HAP-1 (cell line): Measurements from ENCODE around the gene JAZF1.

Experiments used
- DNase-seq, 2 experiments: peaks; one replicate each; pipeline ENCODE4 v3.0.0-alpha.2; 2016 to 2020; ENCODE audit warnings: low spot score in 2 of 2
- H3K27me3 ChIP-seq: fragments of 250-450 bp; sonication (Bioruptor Pico); 2 replicates; pipeline ENCODE4 v1.5.1; 2020; ENCODE audit warnings: low read depth, mild to moderate bottlenecking, moderate library complexity
- H3K36me3 ChIP-seq: fragments of 250-450 bp; sonication (Bioruptor Pico); replicated peaks from 2 replicates; pipeline ENCODE4 v1.5.1; 2020; ENCODE audit warnings: mild to moderate bottlenecking
- H3K4me1 ChIP-seq: fragments of 250-450 bp; sonication (Bioruptor Pico); 2 replicates; pipeline ENCODE4 v1.5.1; 2020; ENCODE audit warnings: mild to moderate bottlenecking
- H3K4me3 ChIP-seq: fragments of 250-450 bp; sonication (Bioruptor Pico); 2 replicates; pipeline ENCODE4 v1.5.1; 2020; ENCODE audit warnings: mild to moderate bottlenecking, moderate library complexity
- H3K9me3 ChIP-seq: fragments of 250-450 bp; sonication (Bioruptor Pico); 2 replicates; pipeline ENCODE4 v1.5.1; 2020; ENCODE audit warnings: mild to moderate bottlenecking, moderate library complexity
- in situ Hi-C: fragments of 300-500 bp; cut with MboI; formaldehyde crosslinking; loops from 3 replicates; pipeline ENCODE4 v1.14.3; 2020; ENCODE audit warnings: low sequenced_read_pairs, inconsistent platforms, mixed read lengths

JAZF1 gene

DNA sequence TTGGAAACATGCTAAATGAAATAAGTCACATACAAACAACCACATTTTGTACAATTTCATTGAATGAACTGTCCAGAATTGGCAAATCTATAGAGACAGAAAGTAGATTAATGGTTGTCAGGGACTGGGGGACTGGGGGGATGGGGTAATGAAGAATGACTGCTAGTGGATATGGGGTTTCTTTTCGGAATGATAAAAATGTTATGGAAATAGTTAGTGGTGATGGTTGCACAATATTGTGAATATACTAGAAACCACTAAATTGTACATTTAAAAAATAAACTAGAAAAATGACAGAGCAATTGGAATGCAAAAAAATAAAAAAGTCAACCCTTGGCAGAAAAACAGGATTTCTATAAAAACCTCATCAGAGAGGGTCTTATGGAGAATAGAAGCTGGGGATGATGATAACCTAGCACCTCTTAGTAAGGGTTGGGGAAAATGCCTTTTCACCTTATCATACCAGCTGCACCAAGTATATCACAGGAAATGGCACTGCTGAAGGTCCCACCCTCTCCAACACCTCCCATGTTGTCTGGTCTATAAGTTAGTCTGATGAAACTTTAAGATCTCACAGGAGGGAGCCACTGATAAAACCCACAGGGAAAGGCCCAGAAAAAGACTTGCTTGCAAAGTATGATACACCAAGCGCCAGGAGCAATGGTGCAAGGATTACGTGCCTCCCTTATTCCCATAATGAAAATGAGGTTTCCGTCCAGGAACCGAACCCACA is 23.1 kb upstream of the JAZF1 start:
- no peak overlapping the region for H3K4me3 ChIP-seq
- no peaks in the 10 kb centered on the region for H3K4me1 ChIP-seq
- in situ Hi-C loops: no loop called here
- peaks cover 7% of the 10 kb centered on the region; the same call in 1 of the 2 replicates for H3K27me3 ChIP-seq
- H3K9me3 ChIP-seq: no peaks in the 10 kb centered on the region
- DNase-seq: no peak
- no peaks in the 10 kb centered on the region for H3K36me3 ChIP-seq

DNA sequence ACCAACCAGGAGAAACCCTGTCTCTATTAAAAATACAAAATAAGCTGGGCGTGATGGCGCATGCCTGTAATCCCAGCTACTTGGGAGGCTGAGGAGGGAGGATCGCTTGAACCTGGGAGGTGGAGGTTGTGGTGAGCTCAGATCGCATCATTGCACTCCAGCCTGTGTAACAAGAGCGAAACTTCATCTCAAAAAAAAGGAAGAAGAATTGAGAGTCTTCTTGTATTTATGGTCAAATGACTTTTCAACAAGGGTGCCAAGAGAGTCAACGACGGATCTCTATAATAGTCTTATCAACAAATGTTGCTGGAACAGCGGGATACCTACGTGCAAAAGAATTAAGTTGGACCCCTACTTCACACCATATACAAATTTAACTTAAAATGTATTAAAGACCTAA is 21.6 kb upstream of the JAZF1 start:
- Histone ChIP-seq H3K4me1 (no peaks in the 10 kb centered on the region), H3K9me3 (no peaks in the 10 kb centered on the region), H3K4me3 (no peak overlapping the region), H3K36me3 (no peaks in the 10 kb centered on the region), H3K27me3 (peaks cover 7% of the 10 kb centered on the region; the same call in 1 of the 2 replicates)
- in situ Hi-C loops: no loop called here
- no peak for DNase-seq

DNA sequence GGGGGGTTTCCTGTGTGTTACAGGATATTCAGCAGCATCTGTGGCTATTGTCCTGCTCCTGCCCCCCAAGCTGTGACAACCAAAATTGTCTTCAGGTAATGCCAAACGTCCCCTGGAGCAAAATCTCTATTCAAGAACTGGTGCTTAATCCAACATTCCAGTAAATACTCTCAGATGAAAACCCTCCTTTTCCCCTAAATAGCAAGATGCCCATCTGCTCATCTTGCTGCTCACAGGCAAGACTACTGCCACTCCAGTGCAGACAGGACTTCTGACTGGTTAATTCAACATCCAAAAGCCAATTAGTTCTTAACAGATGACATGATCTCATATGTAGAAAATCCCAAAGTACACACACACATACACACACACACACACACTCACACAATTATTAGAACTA is 20.5 kb upstream of the JAZF1 start:
- no peak overlapping the region for H3K4me3 ChIP-seq
- no peaks in the 10 kb centered on the region for H3K9me3 ChIP-seq
- in situ Hi-C loops: no loop called here
- H3K4me1 ChIP-seq: no peaks in the 10 kb centered on the region
- no peak for DNase-seq
- no peaks in the 10 kb centered on the region for H3K36me3 ChIP-seq
- peaks cover 7% of the 10 kb centered on the region; the same call in 1 of the 2 replicates for H3K27me3 ChIP-seq

DNA sequence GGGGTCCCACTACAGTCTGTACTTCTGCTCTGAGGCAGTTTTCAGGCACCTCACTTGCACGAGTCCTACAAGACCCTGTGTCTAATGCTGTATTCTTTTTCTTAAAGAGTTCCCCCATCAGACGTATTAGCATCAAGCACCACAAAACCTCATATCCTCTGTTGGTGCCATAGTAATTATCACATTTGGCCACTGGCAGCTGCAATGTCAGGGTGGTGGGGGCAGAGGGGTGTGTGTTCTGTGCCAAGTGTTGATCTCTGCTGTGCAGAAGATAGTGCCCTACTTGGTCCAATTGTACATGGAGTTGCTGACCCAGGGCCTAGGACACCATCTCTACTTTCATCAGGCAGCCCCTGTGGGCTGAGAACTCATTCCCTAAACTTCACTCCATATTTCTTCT is 20.0 kb upstream of the JAZF1 start:
- Histone ChIP-seq H3K9me3 (no peaks in the 10 kb centered on the region), H3K27me3 (peaks cover 7% of the 10 kb centered on the region; the same call in 1 of the 2 replicates), H3K4me1 (no peaks in the 10 kb centered on the region), H3K4me3 (no peak overlapping the region), H3K36me3 (no peaks in the 10 kb centered on the region)
- in situ Hi-C loops: no loop called here
- no peak for DNase-seq

DNA sequence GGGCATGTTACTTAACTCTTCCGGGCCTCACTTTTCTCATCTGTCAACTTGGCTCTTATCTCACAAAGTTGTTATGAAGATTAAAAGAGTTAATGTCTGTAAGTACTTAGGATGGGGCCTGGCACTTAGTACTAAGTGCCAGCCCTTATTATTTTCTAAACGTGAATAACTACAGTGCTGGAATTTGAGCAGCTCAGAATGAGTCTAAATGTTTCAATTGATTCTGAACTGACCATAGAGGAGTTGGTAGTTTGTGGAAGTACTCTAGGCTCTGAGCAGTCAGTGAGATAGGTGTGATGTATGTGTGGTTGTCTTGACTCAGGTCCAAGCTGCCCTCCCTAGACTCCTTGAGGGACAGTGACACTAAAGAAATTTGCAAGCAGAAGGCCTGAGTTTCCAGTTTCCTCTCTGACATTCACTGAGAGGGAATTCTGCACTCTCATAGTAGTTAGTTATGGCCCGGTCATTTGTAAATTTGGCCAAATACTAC is 18.5 kb upstream of the JAZF1 start:
- Histone ChIP-seq H3K36me3 (no peaks in the 10 kb centered on the region), H3K27me3 (peaks cover 7% of the 10 kb centered on the region; the same call in 1 of the 2 replicates), H3K4me3 (no peak overlapping the region), H3K9me3 (no peaks in the 10 kb centered on the region), H3K4me1 (no peaks in the 10 kb centered on the region)
- in situ Hi-C loops: no loop called here
- no peak for DNase-seq

DNA sequence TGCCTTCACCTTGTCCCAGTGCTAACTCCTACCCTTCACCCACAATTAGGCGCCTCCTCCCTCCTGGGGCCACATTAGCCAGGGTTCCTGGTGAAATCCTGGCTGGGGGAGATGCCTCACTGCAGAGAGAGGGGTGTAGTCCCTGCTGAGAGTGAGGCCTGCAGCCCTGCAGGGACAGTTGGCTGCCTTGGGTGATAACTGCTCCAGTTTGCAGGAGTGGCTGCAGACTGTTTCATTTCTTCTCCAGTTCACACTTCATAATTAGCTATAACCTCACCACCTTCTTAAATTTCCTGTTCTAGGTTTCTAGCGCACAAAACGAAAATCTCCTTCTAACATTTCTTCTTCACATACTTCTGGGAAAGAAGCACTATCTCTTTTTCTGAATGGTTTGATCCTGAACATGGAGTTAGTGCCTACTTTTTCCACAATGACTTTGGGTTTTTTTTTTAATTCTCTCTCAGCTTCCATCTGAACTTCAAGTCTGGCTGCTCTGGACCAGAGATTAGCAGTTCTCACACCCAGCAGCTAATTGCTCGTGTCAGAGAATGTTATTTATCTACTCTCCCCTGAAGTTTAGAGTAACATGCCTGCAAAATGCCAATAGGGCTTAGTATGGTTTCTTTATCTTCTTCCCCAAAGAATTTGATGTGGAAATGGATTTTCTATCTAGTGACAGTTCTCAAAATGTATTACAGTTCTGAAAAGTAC is 15.5 kb upstream of the JAZF1 start:
- no peaks in the 10 kb centered on the region for H3K9me3 ChIP-seq
- no peak overlapping the region for H3K4me3 ChIP-seq
- H3K36me3 ChIP-seq: no peaks in the 10 kb centered on the region
- no peaks in the 10 kb centered on the region for H3K4me1 ChIP-seq
- in situ Hi-C loops: no loop called here
- H3K27me3 ChIP-seq: peaks cover under 1% of the 10 kb centered on the region; the same call in 1 of the 2 replicates
- no peak for DNase-seq

DNA sequence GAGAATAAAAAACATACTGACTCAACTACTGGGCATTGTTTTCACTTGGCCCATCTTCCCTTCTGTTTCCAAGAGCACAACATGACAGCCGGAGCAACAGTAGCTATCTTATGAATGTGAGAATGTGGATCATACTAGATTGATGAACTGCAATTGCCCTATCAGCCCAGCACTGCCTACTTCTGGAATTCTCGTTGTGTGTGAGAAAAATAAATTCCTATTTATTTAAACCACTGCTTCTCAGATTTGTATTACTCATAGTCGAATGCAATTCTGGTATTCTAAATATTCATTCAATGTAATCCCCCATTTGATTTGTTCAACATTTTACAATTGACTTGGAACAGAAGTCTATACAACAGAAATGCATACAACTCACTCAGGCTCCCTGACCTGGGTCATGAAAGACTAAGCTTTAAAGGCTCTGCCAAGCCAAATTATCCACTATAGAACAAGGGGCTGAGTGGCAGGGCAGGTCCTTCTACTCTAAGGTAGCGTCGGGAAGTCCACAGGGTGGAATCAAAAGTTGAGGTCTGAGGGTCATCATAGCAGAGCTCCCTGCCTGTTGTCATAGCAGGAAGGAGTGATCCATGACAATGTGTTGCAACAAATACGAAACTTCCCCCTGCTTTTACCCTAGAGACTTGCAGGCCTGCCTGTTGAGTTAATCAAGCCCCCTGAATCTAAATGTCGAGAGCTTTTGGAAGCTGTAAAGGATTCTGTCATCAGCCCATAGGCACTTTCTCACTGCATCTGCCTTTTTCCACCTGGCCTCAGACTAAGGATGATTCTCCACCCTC is 12.4 kb upstream of the JAZF1 start:
- Histone ChIP-seq H3K9me3 (no peaks in the 10 kb centered on the region), H3K4me3 (no peak overlapping the region), H3K36me3 (no peaks in the 10 kb centered on the region), H3K4me1 (no peaks in the 10 kb centered on the region), H3K27me3 (peaks cover 5% of the 10 kb centered on the region; the same call in 1 of the 2 replicates)
- in situ Hi-C loops: no loop called here
- DNase-seq: no peak

DNA sequence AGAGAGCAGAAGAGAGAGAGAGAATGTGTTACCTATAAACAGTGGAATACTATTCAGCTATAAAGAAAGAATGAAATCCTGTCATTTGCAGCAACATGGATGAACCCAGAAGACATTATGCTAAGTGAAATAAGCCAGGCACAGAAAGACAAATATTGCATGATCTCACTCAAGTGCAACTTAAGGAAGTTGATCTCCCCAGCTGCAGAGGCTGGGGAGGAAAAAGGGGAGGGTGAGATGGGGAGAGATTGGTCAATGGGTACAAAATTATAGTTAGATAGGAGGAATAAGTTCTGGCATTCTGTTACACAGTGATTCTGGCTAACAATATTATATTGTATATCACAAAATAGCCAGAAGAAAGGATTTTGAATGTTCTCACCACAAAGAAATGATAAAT is 11.2 kb upstream of the JAZF1 start:
- no peak for DNase-seq
- Histone ChIP-seq H3K4me3 (no peak overlapping the region), H3K9me3 (no peaks in the 10 kb centered on the region), H3K36me3 (no peaks in the 10 kb centered on the region), H3K27me3 (peaks cover 5% of the 10 kb centered on the region; the same call in 1 of the 2 replicates), H3K4me1 (no peaks in the 10 kb centered on the region)
- in situ Hi-C loops: no loop called here

DNA sequence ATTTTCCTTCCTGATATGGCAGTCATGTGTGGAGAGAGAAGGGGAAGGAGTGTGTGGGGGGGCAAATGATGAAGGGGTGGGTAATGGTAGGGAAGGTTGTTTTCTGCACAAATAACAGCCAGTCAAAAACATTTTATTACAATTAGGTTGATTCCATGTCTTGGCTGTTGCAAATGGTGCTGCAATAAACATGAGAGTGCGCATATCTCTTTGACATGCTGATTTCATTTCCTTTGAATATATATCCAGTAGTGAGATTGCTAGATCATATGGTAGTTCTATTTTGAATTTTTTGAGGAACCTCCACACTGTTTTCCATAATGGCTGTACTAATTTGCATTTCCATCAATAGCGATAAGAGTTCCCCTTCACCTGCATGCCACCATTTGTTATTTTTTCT is 10.6 kb upstream of the JAZF1 start:
- H3K27me3 ChIP-seq: peaks cover 5% of the 10 kb centered on the region; the same call in 1 of the 2 replicates
- no peaks in the 10 kb centered on the region for H3K9me3 ChIP-seq
- H3K4me3 ChIP-seq: no peak overlapping the region
- in situ Hi-C loops: no loop called here
- no peaks in the 10 kb centered on the region for H3K4me1 ChIP-seq
- DNase-seq: no peak
- no peaks in the 10 kb centered on the region for H3K36me3 ChIP-seq

DNA sequence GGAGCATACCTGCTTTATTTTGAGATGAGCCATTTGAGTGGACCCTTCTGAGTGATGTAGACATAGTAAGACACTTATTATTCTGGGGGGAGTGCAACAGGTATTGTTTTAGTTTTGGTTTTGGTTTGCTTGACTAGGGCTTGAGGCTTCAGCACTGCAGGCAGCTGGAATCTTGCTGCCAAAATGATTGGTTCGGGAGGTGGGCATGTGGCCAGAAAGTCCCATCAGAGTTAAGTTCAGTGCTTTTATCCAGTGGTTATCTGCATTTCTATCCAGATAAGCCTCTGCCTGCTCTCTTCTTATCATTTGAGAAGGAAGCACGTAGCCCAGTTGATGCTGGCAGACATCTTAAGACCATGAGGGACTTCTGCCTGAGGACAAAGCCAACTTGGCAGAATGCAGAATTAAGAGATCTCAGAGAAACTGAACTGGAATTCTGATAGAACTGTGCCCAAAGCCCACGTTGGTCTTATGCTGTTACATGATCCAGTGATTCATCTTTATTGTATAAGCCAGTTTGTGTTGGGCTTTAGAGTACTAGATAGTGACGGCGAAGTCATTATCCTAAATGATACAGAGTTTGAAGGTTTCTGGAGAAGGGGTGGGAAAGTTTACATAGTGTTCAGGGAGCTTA is 9.6 kb upstream of the JAZF1 start:
- no peaks in the 10 kb centered on the region for H3K4me1 ChIP-seq
- no peak for DNase-seq
- H3K36me3 ChIP-seq: no peaks in the 10 kb centered on the region
- H3K9me3 ChIP-seq: no peaks in the 10 kb centered on the region
- in situ Hi-C loops: no loop called here
- H3K27me3 ChIP-seq: peaks cover 5% of the 10 kb centered on the region; the same call in 1 of the 2 replicates
- no peak overlapping the region for H3K4me3 ChIP-seq

DNA sequence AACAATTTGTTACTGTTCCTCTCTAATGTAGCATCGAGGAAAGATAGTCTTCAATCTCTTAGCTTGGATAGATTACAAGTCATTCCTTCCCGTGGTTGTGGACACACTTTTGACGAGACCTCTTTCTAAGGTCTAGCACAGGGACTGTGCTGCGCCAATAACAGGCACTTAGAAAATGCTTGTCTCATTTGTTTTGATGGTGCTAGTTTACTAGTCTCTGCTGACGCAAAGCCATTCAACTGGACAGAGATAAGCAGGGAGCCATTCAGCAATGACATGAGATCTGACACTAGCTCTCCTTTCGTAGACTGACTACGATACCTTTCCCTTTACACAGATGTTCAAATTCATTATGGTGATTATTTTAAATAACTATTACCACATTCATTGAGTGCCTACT is 6.4 kb upstream of the JAZF1 start:
- Histone ChIP-seq H3K36me3 (no peaks in the 10 kb centered on the region), H3K4me3 (no peak overlapping the region), H3K27me3 (peaks cover 5% of the 10 kb centered on the region; the same call in 1 of the 2 replicates), H3K4me1 (no peaks in the 10 kb centered on the region), H3K9me3 (no peaks in the 10 kb centered on the region)
- in situ Hi-C loops: no loop called here
- DNase-seq: no peak

DNA sequence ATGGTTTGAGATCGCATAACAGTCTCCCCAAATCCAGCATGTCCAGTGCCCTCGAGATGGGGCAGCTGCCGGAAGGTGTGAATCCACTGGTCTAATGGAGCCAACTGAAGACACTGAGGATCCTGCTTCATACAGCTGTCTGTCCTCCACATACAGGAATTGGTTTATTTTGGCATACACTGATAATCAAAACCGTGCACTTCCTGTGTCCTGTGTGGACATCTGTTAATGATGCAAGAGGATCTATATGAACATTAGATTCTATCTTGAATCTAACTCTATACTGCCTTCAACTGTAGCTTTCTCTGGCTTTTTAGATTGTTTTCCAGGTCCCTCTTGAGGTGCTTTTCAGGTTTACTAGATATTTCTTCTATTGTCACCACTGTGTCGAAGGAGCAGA is 3.0 kb upstream of the JAZF1 start:
- no peaks in the 10 kb centered on the region for H3K9me3 ChIP-seq
- H3K4me3 ChIP-seq: no peak overlapping the region
- H3K4me1 ChIP-seq: no peaks in the 10 kb centered on the region
- in situ Hi-C loops: no loop called here
- no peaks in the 10 kb centered on the region for H3K36me3 ChIP-seq
- H3K27me3 ChIP-seq: no peaks in the 10 kb centered on the region
- DNase-seq: no peak

DNA sequence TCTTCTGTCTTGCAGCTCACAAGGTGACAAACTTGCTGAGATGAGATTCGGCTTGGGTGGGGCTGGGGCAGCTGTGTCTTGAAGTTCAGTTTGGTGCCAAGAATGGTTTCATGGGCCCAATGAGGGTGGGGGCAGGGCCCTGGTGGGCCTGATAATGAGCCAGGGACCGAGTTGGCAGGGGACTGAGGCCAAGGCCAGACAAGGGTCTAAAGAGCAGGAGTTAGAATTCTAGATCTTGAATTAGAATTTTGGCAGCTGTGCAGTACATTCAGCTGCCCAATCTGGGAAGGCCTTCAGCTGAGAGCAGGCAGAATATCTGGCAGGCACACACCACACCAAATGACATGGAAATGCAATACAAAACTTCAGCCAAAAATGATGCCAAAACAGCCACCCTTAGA is 1.5 kb upstream of the JAZF1 start:
- H3K36me3 ChIP-seq: no peaks in the 10 kb centered on the region
- no peaks in the 10 kb centered on the region for H3K27me3 ChIP-seq
- in situ Hi-C loops: no loop called here
- no peaks in the 10 kb centered on the region for H3K9me3 ChIP-seq
- H3K4me1 ChIP-seq: no peaks in the 10 kb centered on the region
- DNase-seq: no peak
- no peak overlapping the region for H3K4me3 ChIP-seq
